IMR-90 (cell line): ENCODE data around the gene EVA1C. TPM values are rescaled to one million over a fixed set of nuclear protein-coding genes. Genes with fewer than 3 reads are reported as not detected.

Experiments used
- ATAC-seq: fragments of 200-7000 bp; cut with Tn5 transposase; 2 replicates; pipeline ENCODE4 v1.9.1; 2020; ENCODE audit warnings: low read depth, mild to moderate bottlenecking, moderate library complexity
- BruUV-seq: library from RNA; stranded (reverse); fragments of 400-500 nt; replicated peaks from 2 replicates; lab custom pipeline; 2021; lab: Mats Ljungman, UMichigan
- CTCF ChIA-PET: fragments of 300-600 bp; formaldehyde crosslinking; extraction: SDS; loops from one replicate; lab custom pipeline; 2021; ENCODE audit warnings: antibody characterized with exemption; lab: Yijun Ruan, JAX
- POLR2A ChIA-PET: fragments of 300-600 bp; sonication (Branson Sonifier 250); formaldehyde crosslinking; loops from one replicate; lab custom pipeline; 2022; ENCODE audit warnings: antibody characterized with exemption; ENCODE audit not compliant: unreplicated experiment; lab: Charles Lee
- DNase-seq: peaks from one replicate; pipeline ENCODE4 v3.0.0; 2013
- H2AFZ ChIP-seq: replicated peaks from 2 replicates; pipeline ENCODE3; 2013; ENCODE audit warnings: low read length, mild to moderate bottlenecking; ENCODE audit not compliant: poor library complexity
- H2AK5ac ChIP-seq: 2 replicates; pipeline ENCODE4 v1.6.1; 2013; ENCODE audit warnings: low read depth, low read length, inconsistent platforms
- H2AK9ac ChIP-seq: replicated peaks from 2 replicates; pipeline ENCODE3; 2013; ENCODE audit warnings: mild to moderate bottlenecking, low read depth, low read length, moderate library complexity; ENCODE audit not compliant: poor library complexity
- H2BK120ac ChIP-seq: 2 replicates; pipeline ENCODE4 v1.6.1; 2013; ENCODE audit warnings: low read depth, low read length, inconsistent platforms
- H2BK15ac ChIP-seq: 3 replicates; pipeline ENCODE4 v1.6.1; 2013; ENCODE audit warnings: low read depth, low read length, inconsistent platforms
- H2BK20ac ChIP-seq: 2 replicates; pipeline ENCODE4 v1.6.1; 2013; ENCODE audit warnings: low read depth, mild to moderate bottlenecking, inconsistent platforms, low read length, moderate library complexity
- H2BK5ac ChIP-seq: 2 replicates; pipeline ENCODE4 v1.6.1; 2013; ENCODE audit warnings: mild to moderate bottlenecking, low read depth, low read length, inconsistent platforms; ENCODE audit not compliant: poor library complexity, severe bottlenecking
- H3K14ac ChIP-seq: replicated peaks from 2 replicates; pipeline ENCODE4 v1.6.1; 2013; ENCODE audit warnings: low read depth, low read length, inconsistent platforms
- H3K18ac ChIP-seq: 2 replicates; pipeline ENCODE4 v1.6.1; 2013; ENCODE audit warnings: low read depth, low read length, control low read depth
- H3K23ac ChIP-seq: 2 replicates; pipeline ENCODE4 v1.6.1; 2013; ENCODE audit warnings: low read depth, low read length, inconsistent platforms
- H3K27ac ChIP-seq: 2 replicates; pipeline ENCODE4 v1.5.1; 2013; ENCODE audit warnings: mild to moderate bottlenecking, control low read depth, low read length; ENCODE audit not compliant: insufficient read depth
- H3K27me3 ChIP-seq: 2 replicates; pipeline ENCODE4 v1.6.1; 2013; ENCODE audit warnings: low read length; ENCODE audit not compliant: control insufficient read depth, insufficient read depth
- H3K36me3 ChIP-seq: 2 replicates; pipeline ENCODE4 v1.6.1; 2013; ENCODE audit warnings: low read length, mixed read lengths; ENCODE audit not compliant: control insufficient read depth, insufficient read depth
- H3K4ac ChIP-seq: 2 replicates; pipeline ENCODE4 v1.6.1; 2013; ENCODE audit warnings: low read depth, low read length, inconsistent platforms
- H3K4me1 ChIP-seq: 2 replicates; pipeline ENCODE4 v1.6.1; 2013; ENCODE audit warnings: low read length, mixed read lengths; ENCODE audit not compliant: control insufficient read depth, insufficient read depth
- H3K4me2 ChIP-seq: 2 replicates; pipeline ENCODE4 v1.6.1; 2013; ENCODE audit warnings: low read depth, mild to moderate bottlenecking, control low read depth, low read length, moderate library complexity
- H3K4me3 ChIP-seq: 2 replicates; pipeline ENCODE4 v1.5.1; 2013; ENCODE audit warnings: low read depth, mild to moderate bottlenecking, control low read depth, low read length, moderate library complexity; ENCODE audit not compliant: insufficient read depth
- H3K56ac ChIP-seq: 2 replicates; pipeline ENCODE4 v1.6.1; 2013; ENCODE audit warnings: low read length, inconsistent platforms; ENCODE audit not compliant: insufficient read depth; ENCODE audit errors: extremely low read depth
- H3K79me1 ChIP-seq, 2 experiments: 2 replicates each; pipeline ENCODE4 v1.6.1; 2013; ENCODE audit warnings: low read length in 2 of 2, inconsistent platforms in 1 of 2, low read depth in 1 of 2
- H3K9ac ChIP-seq: 2 replicates; pipeline ENCODE4 v1.6.1; 2013; ENCODE audit warnings: low read depth, low read length, control low read depth
- H3K9me1 ChIP-seq: 2 replicates; pipeline ENCODE4 v1.6.1; 2013; ENCODE audit warnings: low read length, inconsistent platforms; ENCODE audit not compliant: insufficient read depth
- H3K9me3 ChIP-seq: 2 replicates; pipeline ENCODE4 v1.6.1; 2013; ENCODE audit warnings: low read length; ENCODE audit not compliant: control insufficient read depth, insufficient read depth
- H4K20me1 ChIP-seq: 2 replicates; pipeline ENCODE4 v1.6.1; 2013; ENCODE audit warnings: low read length, inconsistent platforms; ENCODE audit not compliant: insufficient read depth
- H4K5ac ChIP-seq: 2 replicates; pipeline ENCODE4 v1.6.1; 2013; ENCODE audit warnings: mild to moderate bottlenecking, low read depth, low read length, control low read depth
- H4K8ac ChIP-seq, 2 experiments: 2 replicates each; pipeline ENCODE4 v1.6.1; 2013; ENCODE audit warnings: low read depth in 2 of 2, low read length in 2 of 2, control low read depth in 1 of 2, inconsistent platforms in 1 of 2
- H4K91ac ChIP-seq: 2 replicates; pipeline ENCODE4 v1.6.1; 2013; ENCODE audit warnings: low read depth, low read length, inconsistent platforms; ENCODE audit not compliant: insufficient read depth
- BHLHE40 ChIP-seq: fragments of 150-350 bp; IDR thresholded peaks from 2 replicates; pipeline ENCODE4 v1.6.1; 2016; ENCODE audit warnings: mild to moderate bottlenecking, low read depth, low read length
- CEBPB ChIP-seq: IDR thresholded peaks from 2 replicates; pipeline ENCODE4 v1.6.1; 2012; ENCODE audit warnings: low read depth, low read length, improper control_type of control experiment
- CHD1 ChIP-seq: IDR thresholded peaks from 2 replicates; pipeline ENCODE4 v1.6.1; 2012; ENCODE audit warnings: low read depth, low read length, improper control_type of control experiment
- FOS ChIP-seq: fragments of 150-350 bp; IDR thresholded peaks from 2 replicates; pipeline ENCODE4 v1.6.1; 2016; ENCODE audit warnings: low read depth, low read length
- MAFK ChIP-seq: IDR thresholded peaks from 2 replicates; pipeline ENCODE4 v1.6.1; 2012; ENCODE audit warnings: low read depth, low read length, improper control_type of control experiment
- MAZ ChIP-seq: IDR thresholded peaks from 2 replicates; pipeline ENCODE4 v1.6.1; 2012; ENCODE audit warnings: low read depth, mild to moderate bottlenecking, low read length, improper control_type of control experiment, moderate library complexity, borderline replicate concordance
- NFE2L2 ChIP-seq: fragments of 150-350 bp; IDR thresholded peaks from 2 replicates; pipeline ENCODE4 v1.6.1; 2016; ENCODE audit warnings: low read depth, mild to moderate bottlenecking, low read length
- RFX5 ChIP-seq: IDR thresholded peaks from 2 replicates; pipeline ENCODE4 v1.8.0; 2012; ENCODE audit warnings: low read depth, mild to moderate bottlenecking, low read length, moderate library complexity
- SMC3 ChIP-seq: fragments of 150-350 bp; IDR thresholded peaks from 2 replicates; pipeline ENCODE4 v1.6.1; 2016; ENCODE audit warnings: low read depth, mild to moderate bottlenecking, antibody characterized with exemption, low read length, moderate library complexity
- WGBS, 2 experiments: methylation state at CpG; one replicate each; pipeline versions ENCODE4 v1.1.5 to v1.1.7; 2013; ENCODE audit warnings: missing lambda C conversion rate in 2 of 2; ENCODE audit not compliant: insufficient read length in 1 of 2; ENCODE audit errors: extremely low coverage in 2 of 2; 5-methylcytosine and 5-hydroxymethylcytosine counted together
- dilution Hi-C: fragments of 300-500 bp; cut with HindIII; formaldehyde crosslinking; loops from one replicate; pipeline ENCODE4 v1.14.3; 2018; ENCODE audit warnings: low sequenced_read_pairs; ENCODE audit not compliant: unreplicated experiment
- in situ Hi-C: fragments of 300-500 bp; cut with MboI; formaldehyde crosslinking; loops from 3 replicates; pipeline ENCODE4 v1.14.3; 2019; ENCODE audit warnings: low sequenced_read_pairs, inconsistent platforms, mixed read lengths
- intact Hi-C: fragments of 100-400 bp; cut with micrococcal nuclease; formaldehyde crosslinking; loops from 2 replicates; pipeline ENCODE4 v1.10.0; 2022
- polyA plus RNA-seq, 3 experiments: library from polyadenylated mRNA; depleted of rRNA; stranded (reverse); fragments of >200 nt; gene quantifications; 2 replicates each; pipeline ENCODE4 v1.2.3, GENCODE V29; 2012; ENCODE audit warnings: low replicate concordance in 1 of 3
- total RNA-seq: library from RNA; depleted of rRNA; stranded (reverse); fragments of >200 nt; gene quantifications from 2 replicates; pipeline ENCODE4 v1.2.3, GENCODE V29; 2012

The EVA1C gene
- total and polyA plus RNA-seq, 2 of the 4 experiments (the other 2 are of a cell fraction) = 0.72 to 1.1 TPM

DNA sequence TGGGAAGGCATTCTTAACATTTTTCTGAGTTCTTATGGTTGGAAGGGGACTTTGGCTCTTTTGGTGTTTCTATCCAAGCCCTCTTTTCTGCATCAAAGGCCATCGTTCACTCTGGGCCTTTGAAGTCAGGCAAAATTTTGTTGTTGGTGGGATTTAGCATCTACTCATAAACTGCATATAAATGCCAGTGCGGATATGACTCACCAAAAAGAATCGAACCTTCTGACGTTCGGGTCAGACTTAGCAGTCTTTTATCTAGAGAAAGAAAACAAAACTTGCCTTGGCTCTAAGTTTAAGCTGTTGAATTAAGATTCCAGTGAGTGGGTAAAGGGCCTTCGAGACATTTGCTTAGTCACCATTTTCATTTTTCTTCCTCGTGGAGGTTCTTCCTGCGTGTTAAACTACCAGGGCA, 51.4 kb downstream of the EVA1C start:
- no TSS peak for BruUV-seq
- no CpG with 5 or more reads among the region's 8 CpGs for WGBS, 2 experiments
- CTCF ChIA-PET = interaction anchor here (0.6 kb wide), 1 partner anchor 74 kb away, joined by 4 read pairs; no protein-coding TSS in a partner anchor

More for the DNA sequence above, 51.4 kb downstream of the EVA1C start:
- Histone ChIP-seq H3K27ac (peak overlapping the region; percentile 99), H3K4ac (peak overlapping the region; percentile 78), H4K91ac (peak overlapping the region; percentile 83), H3K9ac (0 out of 2 replicates have a peak overlapping the region, but pooled peaks have one; percentile 62), H3K79me1 (no peaks in the 10 kb centered on the region), H3K4me2 (peak overlapping the region; percentile 86), H2AK5ac (no peak overlapping the region; the same call in 1 of the 2 replicates), H3K18ac (peak overlapping the region; percentile 99; the same call in 1 of the 2 replicates), H4K5ac (peak overlapping the region; percentile 100), H4K20me1 (no peaks in the 10 kb centered on the region), H2BK5ac (peak overlapping the region; percentile 98), H3K23ac (peak overlapping the region; percentile 59; the same call in 1 of the 2 replicates), H2AK9ac (peak overlapping the region; percentile 90), H3K27me3 (no peaks in the 10 kb centered on the region), H2BK20ac (peak overlapping the region; percentile 87), H3K14ac (peak overlapping the region; percentile 66; the same call in 1 of the 2 replicates), H2AFZ (peak overlapping the region; percentile 73), H2BK120ac (peak overlapping the region; percentile 87), H3K4me1 (peaks cover 17% of the 10 kb centered on the region), H2BK15ac (peak overlapping the region; percentile 74; the same call in 2 of the 3 replicates), H3K4me3 (no peak overlapping the region), H3K9me3 (no peaks in the 10 kb centered on the region), H4K8ac (peak overlapping the region; percentile 48 to 85), H3K9me1 (no peaks in the 10 kb centered on the region; the same call in 1 of the 2 replicates), H3K36me3 (no peaks in the 10 kb centered on the region), H3K56ac (peak overlapping the region; percentile 73)
- dilution Hi-C loops (no loop called here), intact Hi-C loops (no loop called here), in situ Hi-C loops (no loop called here)
- DNase-seq (peak; percentile 94), ATAC-seq (peak; percentile 89)
- TF ChIP-seq MAZ (no peak), BHLHE40 (no peak), CHD1 (no peak), MAFK (peak; percentile 85), CEBPB (no peak), NFE2L2 (peak; percentile 79), RFX5 (no peak), SMC3 (no peak), FOS (peak; percentile 78)
- POLR2A ChIA-PET = no interaction called here
